GM12891 (cell line): ENCODE data around the gene GLCCI1.

Experiments
- PAX5 ChIP-seq: IDR thresholded peaks from 2 replicates; pipeline ENCODE4 v1.6.1; 2011; ENCODE audit warnings: low read length, moderate library complexity, mild to moderate bottlenecking; ENCODE audit not compliant: insufficient read depth, severe bottlenecking
- POLR2A ChIP-seq: IDR thresholded peaks from 2 replicates; pipeline ENCODE4 v1.6.1; 2011; ENCODE audit warnings: low read depth, low read length, control low read depth
- POLR2AphosphoS5 ChIP-seq: IDR thresholded peaks from 2 replicates; pipeline ENCODE4 v1.6.1; 2011; ENCODE audit warnings: low read depth, low read length, control low read depth
- POU2F2 ChIP-seq: IDR thresholded peaks from 2 replicates; pipeline ENCODE4 v1.6.1; 2011; ENCODE audit warnings: low read depth, mild to moderate bottlenecking, control low read depth, low read length, moderate library complexity
- SPI1 ChIP-seq: IDR thresholded peaks from 2 replicates; pipeline ENCODE4 v1.6.1; 2011; ENCODE audit warnings: low read depth, low read length, control low read depth
- TAF1 ChIP-seq: IDR thresholded peaks from 2 replicates; pipeline ENCODE4 v1.6.1; 2011; ENCODE audit warnings: low read depth, low read length, control low read depth

- TF ChIP-seq POLR2A, result no peak
- no peak for TF ChIP-seq TAF1
- no peak for TF ChIP-seq PAX5
- TF ChIP-seq POLR2AphosphoS5, result no peak
- no peak for TF ChIP-seq SPI1
- TF ChIP-seq POU2F2, result no peak
These were observed 4.3 kb upstream of the GLCCI1 start for GRCh38 chr7:7964250-7964649.
